ENCODE data around the gene KCNH4. TPM values are rescaled to one million over a fixed set of nuclear protein-coding genes. Genes with fewer than 3 reads are reported as not detected.

Gene KCNH4
- polyA plus RNA-seq, 3 donors = 0.05 TPM; not detected in 2

GRCh38 chr17:42180411-42180921 lies 476 bp downstream of the KCNH4 start:
- Histone ChIP-seq H3K36me3 (replicated peaks in 1 of 2; ENCODE audit: control insufficient read depth in 1 of 2, insufficient read depth in 2 of 2, low read length in 2 of 2) (no peaks in the 10 kb centered on the region), H3K4me3 (replicated peaks in 1 of 3; ENCODE audit: low read depth in 2 of 3, low read length in 3 of 3) (peak overlapping the region in 1 of 3 experiments; percentile 71), H3K4me1 (ENCODE audit: control insufficient read depth in 1 of 2, insufficient read depth in 2 of 2, low read length in 2 of 2) (peaks cover 55 to 61% of the 10 kb centered on the region in 2 donors), H3K27me3 (ENCODE audit: control insufficient read depth in 2 of 2, insufficient read depth in 2 of 2, low read length in 2 of 2) (peaks cover 8 to 39% of the 10 kb centered on the region in 2 donors), H3K4me2 (replicated peaks; ENCODE audit: extremely low read depth, low read length, poor library complexity, severe bottlenecking) (peak overlapping the region; percentile 77), H4K20me1 (ENCODE audit: insufficient read depth, low read length) (peaks cover 3% of the 10 kb centered on the region), H3K9ac (ENCODE audit: insufficient read depth, low read length, poor library complexity, severe bottlenecking) (no peak overlapping the region), H2AFZ (ENCODE audit: insufficient read depth, low read depth, low read length, poor library complexity, severe bottlenecking) (peak overlapping the region; percentile 30), H3K27ac (ENCODE audit: low read depth in 1 of 2, low read length in 2 of 2) (no peak overlapping the region), H3K79me2 (ENCODE audit: insufficient read depth, low read length) (no peaks in the 10 kb centered on the region), H3K9me3 (replicated peaks in 1 of 2; ENCODE audit: control insufficient read depth in 1 of 2, insufficient read depth in 1 of 2, low read length in 2 of 2) (peaks cover 0 to 14% of the 10 kb centered on the region in 2 donors)
- peak overlapping the region in 1 of 2 donors; percentile 82 for H3K4me3 Mint-ChIP-seq
- intact Hi-C loops (cut with micrococcal nuclease) = loop anchor here in 1 of 2 donors (10.0 kb wide), 1 partner anchor 156 kb away; the partner anchor contains the start of gene NKIRAS2
- peaks cover 0 to 3% of the 10 kb centered on the region in 2 donors for H3K36me3 Mint-ChIP-seq
- DNase-seq = peak in 1 of 3 donors; percentile 11
- H3K9me3 Mint-ChIP-seq = peaks cover 0 to 14% (median 8%) of the 10 kb centered on the region in 7 donors
- H3K27me3 Mint-ChIP-seq (ENCODE audit: low read depth in 3 of 3) = peaks cover 36 to 44% (median 38%) of the 10 kb centered on the region in 3 donors
- WGBS (ENCODE audit: insufficient coverage) = 1% methylated on average over 27 of the region's 33 CpGs
- H3K27ac Mint-ChIP-seq = peak overlapping the region in 1 of 7 donors; percentile 22
- no peak for TF ChIP-seq CTCF (IDR thresholded peaks at IDR 0.05)
- peaks cover 51% of the 10 kb centered on the region for H3K4me1 Mint-ChIP-seq

GRCh38 chr17:42179911-42180410 lies 981 bp downstream of the KCNH4 start:
- no peaks in the 10 kb centered on the region for H3K79me2 ChIP-seq (ENCODE audit: insufficient read depth, low read length)
- peaks cover 50 to 56% of the 10 kb centered on the region in 2 donors for H3K4me1 ChIP-seq (ENCODE audit: control insufficient read depth in 1 of 2, insufficient read depth in 2 of 2, low read length in 2 of 2)
- peaks cover 0 to 14% (median 8%) of the 10 kb centered on the region in 7 donors for H3K9me3 Mint-ChIP-seq
- peak overlapping the region in 1 of 2 donors; percentile 82 for H3K4me3 Mint-ChIP-seq
- TF ChIP-seq CTCF (IDR thresholded peaks at IDR 0.05) = no peak
- peak overlapping the region in 1 of 7 donors; percentile 22 for H3K27ac Mint-ChIP-seq
- no peak overlapping the region for H3K4me2 ChIP-seq (replicated peaks; ENCODE audit: extremely low read depth, low read length, poor library complexity, severe bottlenecking)
- peaks cover 37 to 46% (median 43%) of the 10 kb centered on the region in 3 donors for H3K27me3 Mint-ChIP-seq (ENCODE audit: low read depth in 3 of 3)
- no peak overlapping the region for H2AFZ ChIP-seq (ENCODE audit: insufficient read depth, low read depth, low read length, poor library complexity, severe bottlenecking)
- peaks cover 8 to 39% of the 10 kb centered on the region in 2 donors for H3K27me3 ChIP-seq (ENCODE audit: control insufficient read depth in 2 of 2, insufficient read depth in 2 of 2, low read length in 2 of 2)
- 3% methylated on average over 5 of the region's 20 CpGs for WGBS (ENCODE audit: insufficient coverage)
- H3K27ac ChIP-seq (ENCODE audit: low read depth in 1 of 2, low read length in 2 of 2) = no peak overlapping the region
- H3K9ac ChIP-seq (ENCODE audit: insufficient read depth, low read length, poor library complexity, severe bottlenecking) = no peak overlapping the region
- H4K20me1 ChIP-seq (ENCODE audit: insufficient read depth, low read length) = peaks cover 3% of the 10 kb centered on the region
- H3K9me3 ChIP-seq (replicated peaks in 1 of 2; ENCODE audit: control insufficient read depth in 1 of 2, insufficient read depth in 1 of 2, low read length in 2 of 2) = peaks cover 0 to 14% of the 10 kb centered on the region in 2 donors
- H3K4me3 ChIP-seq (replicated peaks in 1 of 3; ENCODE audit: low read depth in 2 of 3, low read length in 3 of 3) = no peak overlapping the region
- H3K36me3 Mint-ChIP-seq = peaks cover 0 to 3% of the 10 kb centered on the region in 2 donors
- peaks cover 46% of the 10 kb centered on the region for H3K4me1 Mint-ChIP-seq
- no peaks in the 10 kb centered on the region for H3K36me3 ChIP-seq (replicated peaks in 1 of 2; ENCODE audit: control insufficient read depth in 1 of 2, insufficient read depth in 2 of 2, low read length in 2 of 2)
- peak in 1 of 3 donors; percentile 18 for DNase-seq
- intact Hi-C loops (cut with micrococcal nuclease) = loop anchor here in 1 of 2 donors (10.0 kb wide), 1 partner anchor 155 kb away; the partner anchor contains the start of gene NKIRAS2

Measured in CD14-positive monocyte (primary cell).